Gastrocnemius medialis (tissue), 4 donors: Measurements from ENCODE around the gene MAP2.

Experiments
- CTCF ChIP-seq, 5 experiments: fragments of 450-650 bp in 3 of 5; fragments of 200-600 bp in 2 of 5; sonication (generic) in 2 of 5; IDR thresholded peaks in 4 of 5; conservative IDR thresholded peaks in 1 of 5; 1 replicate in 4 of 5; 2 replicates in 1 of 5; pipeline ENCODE4 v1.5.1; 2016 to 2019; ENCODE audit warnings: antibody characterized with exemption in 5 of 5, mild to moderate bottlenecking in 3 of 5, moderate library complexity in 3 of 5
- POLR2A ChIP-seq, 2 donors: fragments of 450-650 bp; IDR thresholded peaks; one replicate each; pipeline ENCODE4 v1.6.1; 2017; ENCODE audit warnings: antibody characterized with exemption in 2 of 2, mild to moderate bottlenecking in 2 of 2, moderate library complexity in 2 of 2

DNA sequence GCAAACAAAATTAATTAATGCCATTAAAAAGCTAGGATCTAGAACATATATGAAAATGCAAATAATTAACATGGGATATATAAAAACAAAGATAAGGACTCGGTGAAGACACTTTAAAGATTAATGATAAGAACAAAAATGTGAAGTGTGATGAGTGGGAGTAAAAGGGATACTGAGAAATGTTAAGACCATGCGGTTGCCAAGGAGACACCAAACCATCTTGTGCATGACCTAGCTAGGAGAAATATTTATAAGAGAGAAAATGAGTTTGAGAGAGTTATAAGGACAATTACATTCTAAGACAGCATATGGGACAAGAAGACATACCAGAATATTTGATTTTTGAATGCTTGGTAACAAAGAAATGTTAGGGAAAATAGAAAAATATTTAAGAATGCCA lies 25.4 kb upstream of the MAP2 start:
- no peak for TF ChIP-seq CTCF (IDR thresholded peaks at IDR 0.05 in 4 of 5, conservative IDR thresholded peaks at IDR 0.05 in 1 of 5)
- no peak for TF ChIP-seq POLR2A (IDR thresholded peaks at IDR 0.05)
